SU-DHL-6 (cell line): Measurements from ENCODE around the gene RHOBTB3.

Experiments used
- CTCF ChIP-seq: fragments of 200-600 bp; sonication (generic); IDR thresholded peaks from one replicate; pipeline ENCODE4 v1.5.1; 2017; ENCODE audit warnings: antibody characterized with exemption, mild to moderate bottlenecking, low read length, moderate library complexity; ENCODE audit not compliant: insufficient read depth, poor library complexity, severe bottlenecking
- EZH2phosphoT487 ChIP-seq: fragments of 200-600 bp; sonication (generic), shearing (Covaris generic); conservative IDR thresholded peaks from 2 replicates; pipeline ENCODE4 v1.6.1; 2018; ENCODE audit warnings: mild to moderate bottlenecking, antibody characterized with exemption, low read length, moderate library complexity, mixed read lengths

- TF ChIP-seq CTCF, result no peak
- no peak for TF ChIP-seq EZH2phosphoT487
Measured at GRCh38 chr5:95728494-95729114, 2.5 kb upstream of the RHOBTB3 start.
